ENCODE data around the gene PLPP3. TPM values are rescaled to one million over a fixed set of nuclear protein-coding genes. Genes with fewer than 3 reads are reported as not detected.
"Not testable (repeated sequence)": the region's sequence is repeated elsewhere in the genome, so short reads cannot be mapped to it uniquely, and the experiment has no call there.

The PLPP3 gene
- total and polyA plus RNA-seq, 9 of the 15 experiments (the other 6 are each of a cell fraction or from before 2014, with no cell fraction given), result 0.07 to 0.54 (median 0.20) TPM

GRCh38 chr1:56595397-56596191 is 16.2 kb upstream of the PLPP3 start:
- H3K36me3 ChIP-seq (ENCODE audit: control insufficient read depth, insufficient read depth, low read length); H3K9ac ChIP-seq (ENCODE audit: insufficient read depth in 1 of 2, low read depth in 2 of 2, low read length in 2 of 2); H2AFZ ChIP-seq (ENCODE audit: low read depth, low read length); H3K27me3 ChIP-seq (ENCODE audit: control insufficient read depth in 2 of 2, insufficient read depth in 2 of 2, low read length in 2 of 2); H3K27ac ChIP-seq (ENCODE audit: extremely low read depth, low read depth, low read length); H4K20me1 ChIP-seq (replicated peaks; ENCODE audit: control insufficient read depth, insufficient read depth, low read length); H3K4me1 ChIP-seq (replicated peaks in 1 of 2; ENCODE audit: control insufficient read depth in 2 of 2, insufficient read depth in 2 of 2, low read length in 2 of 2); H3K4me3 ChIP-seq; FAIRE-seq; H3K9me3 ChIP-seq (replicated peaks; ENCODE audit: control insufficient read depth, insufficient read depth, low read depth, low read length); CTCF ChIA-PET (ENCODE audit: low intra/inter-chr PET ratio); H3K4me2 ChIP-seq (ENCODE audit: insufficient read depth, low read length); ATAC-seq; H3K79me2 ChIP-seq (ENCODE audit: control insufficient read depth, insufficient read depth, low read length); BruUV-seq (replicated peaks); POLR2A ChIA-PET; DNase-seq (ENCODE audit: extremely low read depth in 1 of 4, low spot score in 3 of 4); H3K9me1 ChIP-seq (ENCODE audit: control insufficient read depth, insufficient read depth, low read length); intact Hi-C loops (cut with micrococcal nuclease): not testable (repeated sequence)
- TF ChIP-seq ZNF146 (CRISPR knock-in tag; IDR thresholded peaks at IDR 0.05; ENCODE audit: unreplicated experiment) (peak; percentile 77), RBM25 (IDR thresholded peaks at IDR 0.05; ENCODE audit: low read depth, low read length, severe bottlenecking) (peak; percentile 8)
- in situ Hi-C loops (cut with MboI), result loop anchor here (25.0 kb wide), 2 partner anchors 1208 to 1458 kb away; no protein-coding TSS in a partner anchor
- 27% methylated on average over 4 of the region's 5 CpGs for WGBS (ENCODE audit: insufficient coverage, low coverage, missing lambda C conversion rate)

- ChIA-PET POLR2A (no interaction called here), CTCF (ENCODE audit: low intra/inter-chr PET ratio) (no interaction called here)
- no TSS peak for BruUV-seq (replicated peaks)
- Histone ChIP-seq H3K4me1 (replicated peaks in 1 of 2; ENCODE audit: control insufficient read depth in 2 of 2, insufficient read depth in 2 of 2, low read length in 2 of 2) (no peaks in the 10 kb centered on the region), H4K20me1 (replicated peaks; ENCODE audit: control insufficient read depth, insufficient read depth, low read length) (no peaks in the 10 kb centered on the region; the same call in 1 of the 2 replicates), H3K79me2 (ENCODE audit: control insufficient read depth, insufficient read depth, low read length) (no peaks in the 10 kb centered on the region), H3K27ac (ENCODE audit: extremely low read depth, low read depth, low read length) (no peak overlapping the region), H3K4me3 (no peak overlapping the region), H3K4me2 (ENCODE audit: insufficient read depth, low read length) (no peak overlapping the region), H2AFZ (ENCODE audit: low read depth, low read length) (no peak overlapping the region), H3K36me3 (ENCODE audit: control insufficient read depth, insufficient read depth, low read length) (no peaks in the 10 kb centered on the region), H3K9me3 (replicated peaks; ENCODE audit: control insufficient read depth, insufficient read depth, low read depth, low read length) (no peaks in the 10 kb centered on the region), H3K9me1 (ENCODE audit: control insufficient read depth, insufficient read depth, low read length) (no peaks in the 10 kb centered on the region), H3K9ac (ENCODE audit: insufficient read depth in 1 of 2, low read depth in 2 of 2, low read length in 2 of 2) (no peak overlapping the region), H3K27me3 (ENCODE audit: control insufficient read depth in 2 of 2, insufficient read depth in 2 of 2, low read length in 2 of 2) (no peaks in the 10 kb centered on the region; a peak in 1 of 5 replicates)
- ATAC-seq (no peak), FAIRE-seq (no peak), DNase-seq (ENCODE audit: extremely low read depth in 1 of 4, low spot score in 3 of 4) (no peak)
- in situ Hi-C loops (cut with MboI), result loop anchor here (25.0 kb wide), 2 partner anchors 1205 to 1455 kb away; no protein-coding TSS in a partner anchor
- WGBS (ENCODE audit: insufficient coverage, low coverage, missing lambda C conversion rate), result 2% methylated on average over 3 of the region's 3 CpGs
- intact Hi-C loops (cut with micrococcal nuclease), result no loop called here
- no peak for TF ChIP-seq KLF16 (IDR thresholded peaks at IDR 0.05)
- TF ChIP-seq SREBF1 (IDR thresholded peaks at IDR 0.05; ENCODE audit: borderline replicate concordance, low read depth, low read length), result no peak
- no peak for TF ChIP-seq ZBED1 (IDR thresholded peaks at IDR 0.05)
- no peak for TF ChIP-seq ZNF347 (CRISPR knock-in tag; IDR thresholded peaks at IDR 0.05; ENCODE audit: low read depth)
- no peak for TF ChIP-seq MECOM (CRISPR knock-in tag; IDR thresholded peaks at IDR 0.05)
- TF ChIP-seq PTBP1 (IDR thresholded peaks at IDR 0.05; ENCODE audit: low read depth, low read length), result no peak
- TF ChIP-seq HMGN3 (IDR thresholded peaks at IDR 0.05; ENCODE audit: borderline replicate concordance, extremely low read depth, insufficient read length, low read depth, low read length), result no peak
- TF ChIP-seq MNT (conservative IDR thresholded peaks at IDR 0.05), result no peak
- no peak for TF ChIP-seq POLR2AphosphoS5 (IDR thresholded peaks at IDR 0.05; ENCODE audit: control insufficient read depth, insufficient read depth, low read depth, low read length)
These were observed 12.5 kb upstream of the PLPP3 start for GRCh38 chr1:56591909-56592308.
